GM12891 (cell line): ENCODE data around the gene SHISA6.

Experiments
- PAX5 ChIP-seq: IDR thresholded peaks from 2 replicates; pipeline ENCODE4 v1.6.1; 2011; ENCODE audit warnings: low read length, moderate library complexity, mild to moderate bottlenecking; ENCODE audit not compliant: insufficient read depth, severe bottlenecking
- POLR2A ChIP-seq: IDR thresholded peaks from 2 replicates; pipeline ENCODE4 v1.6.1; 2011; ENCODE audit warnings: low read depth, low read length, control low read depth
- POLR2AphosphoS5 ChIP-seq: IDR thresholded peaks from 2 replicates; pipeline ENCODE4 v1.6.1; 2011; ENCODE audit warnings: low read depth, low read length, control low read depth
- POU2F2 ChIP-seq: IDR thresholded peaks from 2 replicates; pipeline ENCODE4 v1.6.1; 2011; ENCODE audit warnings: low read depth, mild to moderate bottlenecking, control low read depth, low read length, moderate library complexity
- SPI1 ChIP-seq: IDR thresholded peaks from 2 replicates; pipeline ENCODE4 v1.6.1; 2011; ENCODE audit warnings: low read depth, low read length, control low read depth
- TAF1 ChIP-seq: IDR thresholded peaks from 2 replicates; pipeline ENCODE4 v1.6.1; 2011; ENCODE audit warnings: low read depth, low read length, control low read depth

- TF ChIP-seq POLR2A (no peak), TAF1 (no peak), POLR2AphosphoS5 (no peak), PAX5 (no peak), SPI1 (no peak), POU2F2 (no peak)
Measured at GRCh38 chr17:11239379-11239970, 1.5 kb upstream of the SHISA6 start.
